ENCODE data around the gene IFT57. TPM values are rescaled to one million over a fixed set of nuclear protein-coding genes. Genes with fewer than 3 reads are reported as not detected.

The IFT57 gene
- total RNA-seq, 1 donor from 2014 or later, result 17.9 TPM

DNA sequence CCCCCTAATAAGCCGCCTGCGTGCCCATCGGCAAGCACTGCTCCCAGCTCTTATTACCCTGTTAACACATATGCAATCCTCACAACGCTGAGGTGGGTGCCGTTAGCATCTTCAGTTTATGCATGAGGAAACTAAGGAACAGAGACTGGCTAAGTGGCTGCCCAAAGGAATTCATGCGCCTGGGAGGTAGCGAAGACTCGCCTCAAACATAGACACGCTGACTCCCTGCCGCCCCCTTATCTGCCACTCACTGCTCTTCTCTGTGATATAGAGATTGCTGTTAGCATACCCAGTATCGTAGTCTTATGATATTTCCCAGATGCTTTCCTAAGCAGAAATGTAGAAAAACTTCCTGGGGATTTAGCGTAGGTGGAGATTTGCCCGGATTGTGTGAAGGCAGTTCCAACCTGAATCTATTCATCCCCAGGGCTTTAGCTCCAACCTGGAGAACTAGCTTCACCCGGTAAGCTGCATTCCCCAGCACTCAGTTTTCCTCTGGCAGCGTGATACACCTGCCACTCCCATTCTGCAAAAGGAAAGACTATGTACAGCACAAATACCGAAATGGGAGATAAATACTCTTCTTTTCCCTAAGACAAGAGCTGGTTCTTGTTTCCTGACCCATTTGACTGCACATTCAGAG lies 107.7 kb downstream of the IFT57 start:
- no peaks in the 10 kb centered on the region for H3K36me3 ChIP-seq (ENCODE audit: control insufficient read depth, insufficient read depth, low read length)
- H3K27me3 ChIP-seq (ENCODE audit: control insufficient read depth, insufficient read depth, low read length), result no peaks in the 10 kb centered on the region
- TF ChIP-seq, protein P1, sequence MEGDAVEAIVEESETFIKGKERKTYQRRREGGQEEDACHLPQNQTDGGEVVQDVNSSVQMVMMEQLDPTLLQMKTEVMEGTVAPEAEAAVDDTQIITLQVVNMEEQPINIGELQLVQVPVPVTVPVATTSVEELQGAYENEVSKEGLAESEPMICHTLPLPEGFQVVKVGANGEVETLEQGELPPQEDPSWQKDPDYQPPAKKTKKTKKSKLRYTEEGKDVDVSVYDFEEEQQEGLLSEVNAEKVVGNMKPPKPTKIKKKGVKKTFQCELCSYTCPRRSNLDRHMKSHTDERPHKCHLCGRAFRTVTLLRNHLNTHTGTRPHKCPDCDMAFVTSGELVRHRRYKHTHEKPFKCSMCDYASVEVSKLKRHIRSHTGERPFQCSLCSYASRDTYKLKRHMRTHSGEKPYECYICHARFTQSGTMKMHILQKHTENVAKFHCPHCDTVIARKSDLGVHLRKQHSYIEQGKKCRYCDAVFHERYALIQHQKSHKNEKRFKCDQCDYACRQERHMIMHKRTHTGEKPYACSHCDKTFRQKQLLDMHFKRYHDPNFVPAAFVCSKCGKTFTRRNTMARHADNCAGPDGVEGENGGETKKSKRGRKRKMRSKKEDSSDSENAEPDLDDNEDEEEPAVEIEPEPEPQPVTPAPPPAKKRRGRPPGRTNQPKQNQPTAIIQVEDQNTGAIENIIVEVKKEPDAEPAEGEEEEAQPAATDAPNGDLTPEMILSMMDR (IDR thresholded peaks at IDR 0.05; ENCODE audit: insufficient read depth, low read length, poor library complexity, severe bottlenecking), result no peak
- H3K4me3 ChIP-seq (ENCODE audit: low read depth, low read length), result no peak overlapping the region
- no peak for DNase-seq (ENCODE audit: low read depth)

DNA sequence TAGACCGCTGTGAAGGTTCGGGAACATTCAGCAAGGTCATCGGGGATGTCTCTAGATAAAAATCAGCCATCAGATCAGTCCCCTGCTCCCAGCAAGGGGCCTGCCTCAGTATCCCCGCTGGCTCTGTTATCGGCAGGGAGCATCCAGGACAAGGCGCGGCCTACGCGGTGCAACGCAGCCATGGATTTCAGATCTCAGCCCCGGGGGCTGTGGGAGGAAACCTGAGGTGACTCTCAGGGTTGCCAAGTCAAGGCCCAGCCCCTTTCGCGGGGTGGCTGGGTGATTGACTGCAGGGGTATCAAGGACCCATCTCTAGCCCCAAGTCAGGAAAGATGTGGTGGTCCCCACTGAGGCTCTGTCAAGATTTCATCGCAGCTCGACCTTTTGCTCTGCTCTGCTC lies 108.2 kb downstream of the IFT57 start:
- Histone ChIP-seq H3K36me3 (ENCODE audit: control insufficient read depth, insufficient read depth, low read length) (no peaks in the 10 kb centered on the region), H3K27me3 (ENCODE audit: control insufficient read depth, insufficient read depth, low read length) (no peaks in the 10 kb centered on the region), H3K4me3 (ENCODE audit: low read depth, low read length) (no peak overlapping the region)
- no peak for DNase-seq (ENCODE audit: low read depth)
- TF ChIP-seq, protein P1 (IDR thresholded peaks at IDR 0.05; ENCODE audit: insufficient read depth, low read length, poor library complexity, severe bottlenecking), result no peak

DNA sequence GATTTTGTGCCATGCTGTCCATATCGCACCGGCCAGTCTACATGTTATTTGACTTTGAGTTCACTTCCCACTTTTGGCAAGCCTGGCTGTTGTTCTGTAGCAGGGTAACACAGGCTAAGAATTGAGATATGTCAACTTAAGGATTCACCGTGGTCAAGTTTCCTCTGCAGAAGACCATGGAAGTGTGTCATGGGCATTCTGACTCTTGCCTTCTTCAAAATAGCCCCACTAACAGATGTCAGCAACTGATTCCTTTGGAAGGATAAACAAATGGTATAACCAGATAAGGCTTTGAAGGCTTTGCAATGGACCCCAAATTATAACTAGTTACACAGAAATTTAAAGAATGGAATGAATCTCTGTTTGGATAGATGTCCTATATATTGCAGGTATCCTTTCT lies 111.3 kb downstream of the IFT57 start:
- Histone ChIP-seq H3K27me3 (ENCODE audit: control insufficient read depth, insufficient read depth, low read length) (no peaks in the 10 kb centered on the region), H3K36me3 (ENCODE audit: control insufficient read depth, insufficient read depth, low read length) (no peaks in the 10 kb centered on the region), H3K4me3 (ENCODE audit: low read depth, low read length) (no peak overlapping the region)
- TF ChIP-seq, protein P1 (IDR thresholded peaks at IDR 0.05; ENCODE audit: insufficient read depth, low read length, poor library complexity, severe bottlenecking), result no peak
- DNase-seq (ENCODE audit: low read depth), result no peak

Other genes with a start within 250 kb of the IFT57 start
- gene CD47, start 131.4 kb downstream of the IFT57 start, total RNA-seq, result 39.6 and 54.5 TPM in 2 replicates
- gene HHLA2, start 74.1 kb upstream of the IFT57 start, total RNA-seq, result 0.79 TPM in 1 of 2 replicates, not detected in the other

Data from kidney epithelial cell (primary cell).